OCI-LY3 (cell line): ENCODE measurements around the gene ADAMTS2.

Experiments used
- CTCF ChIP-seq: fragments of 200-600, 300-600 bp; sonication (generic); IDR thresholded peaks from 2 replicates; pipeline ENCODE4 v1.5.1; 2014; ENCODE audit warnings: antibody characterized with exemption, low read length, low read depth
- EZH2phosphoT487 ChIP-seq: fragments of 200-600 bp; shearing (Covaris generic); IDR thresholded peaks from 2 replicates; pipeline ENCODE4 v1.6.1; 2018; ENCODE audit warnings: antibody characterized with exemption, mixed run types, low read depth

GRCh38 chr5:179378116-179378440 lies 32.8 kb upstream of the ADAMTS2 start:
- TF ChIP-seq CTCF: no peak
- no peak for TF ChIP-seq EZH2phosphoT487
